MCF 10A (cell line): ENCODE results near the gene LPAR5. TPM values are rescaled to one million over a fixed set of nuclear protein-coding genes. Genes with fewer than 3 reads are reported as not detected.

Experiments used
- Bru-seq: library from RNA; stranded (reverse); fragments of 400-500 nt; gene quantifications from one replicate; lab custom pipeline; 2021; lab: Mats Ljungman, UMichigan
- BruChase-seq, 2 experiments: library from RNA; stranded (reverse); fragments of 400-500 nt; gene quantifications; one replicate each; lab custom pipeline; 2021; lab: Mats Ljungman, UMichigan
- BruUV-seq: library from RNA; stranded (reverse); fragments of 400-500 nt; replicated peaks from 2 replicates; lab custom pipeline; 2021; lab: Mats Ljungman, UMichigan
- CTCF ChIA-PET: fragments of 300-600 bp; sonication (Branson Sonifier 250); formaldehyde crosslinking; extraction: SDS; loops from one replicate; lab custom pipeline; 2021; ENCODE audit warnings: antibody characterized with exemption, inconsistent platforms; lab: Yijun Ruan, JAX
- POLR2A ChIA-PET: fragments of 300-600, 350-650 bp; sonication (Branson Sonifier 250); formaldehyde crosslinking; extraction: SDS; loops from one replicate; lab custom pipeline; 2020; ENCODE audit warnings: antibody characterized with exemption, inconsistent platforms; lab: Yijun Ruan, JAX
- DNase-seq: peaks from one replicate; pipeline ENCODE4 v3.0.0-alpha.2; 2018; ENCODE audit not compliant: unreplicated experiment
- H3K27ac Mint-ChIP-seq: one replicate; pipeline ENCODE4 v1.8.0; 2022; ENCODE audit warnings: mild to moderate bottlenecking, low read depth, mixed read lengths; ENCODE audit not compliant: unreplicated experiment
- H3K27me3 Mint-ChIP-seq: one replicate; pipeline ENCODE4 v1.8.0; 2022; ENCODE audit warnings: mixed read lengths; ENCODE audit not compliant: insufficient read depth, unreplicated experiment
- H3K36me3 Mint-ChIP-seq: one replicate; pipeline ENCODE4 v1.8.0; 2022; ENCODE audit warnings: mild to moderate bottlenecking, moderate library complexity, mixed read lengths; ENCODE audit not compliant: insufficient read depth, unreplicated experiment
- H3K4me1 Mint-ChIP-seq: one replicate; pipeline ENCODE4 v1.8.0; 2022; ENCODE audit warnings: mixed read lengths; ENCODE audit not compliant: insufficient read depth, unreplicated experiment
- H3K4me3 Mint-ChIP-seq: one replicate; pipeline ENCODE4 v1.8.0; 2022; ENCODE audit warnings: mild to moderate bottlenecking, moderate library complexity, mixed read lengths; ENCODE audit not compliant: unreplicated experiment
- H3K9me3 Mint-ChIP-seq: one replicate; pipeline ENCODE4 v1.8.0; 2022; ENCODE audit warnings: mixed read lengths; ENCODE audit not compliant: unreplicated experiment
- CTCF ChIP-seq: fragments of 200-600 bp; IDR thresholded peaks from one replicate; pipeline ENCODE4 v1.8.0; 2022; ENCODE audit warnings: antibody characterized with exemption, mild to moderate bottlenecking; ENCODE audit not compliant: unreplicated experiment
- intact Hi-C: fragments of 100-400 bp; cut with micrococcal nuclease; formaldehyde crosslinking; loops from 2 replicates; pipeline ENCODE4 v1.14.1; 2022
- long read RNA-seq: library from polyadenylated mRNA; stranded (forward); transcript quantifications from one replicate; pipeline ENCODE4 v2.0.0, GENCODE V29; 2022
- total RNA-seq: library from RNA; stranded (reverse); gene quantifications from 2 replicates; pipeline ENCODE4 v1.2.3, GENCODE V29; 2022

Gene LPAR5
- 2.5 and 2.7 TPM in 2 replicates for total RNA-seq
- percentile 41 among the genes with signal in this experiment for Bru-seq, nascent RNA
- BruChase-seq, experiment 1, labeled RNA remaining after a 6-hour chase: percentile 51 among the genes with signal in this experiment
- BruChase-seq, experiment 2, labeled RNA remaining after a 2-hour chase: percentile 43 among the genes with signal in this experiment
- long read RNA-seq, transcript LPAR5-201 (2 exons, 3,171 nt): major isoform, 7 of 10 reads
- long read RNA-seq, partial matches to known transcripts: 3 of 10 reads
- long read RNA-seq, other reads (novel, unspliced or antisense): 0 of 10 reads

- Mint-ChIP-seq H3K4me3 (peak within 1 kb of the TSS; percentile 68), H3K27ac (peak within 1 kb of the TSS; percentile 65), H3K4me1 (peaks cover 12% of the 10 kb centered on the region), H3K9me3 (no peaks in the 10 kb centered on the region), H3K36me3 (no peaks in the 10 kb centered on the region), H3K27me3 (peaks cover 2% of the 10 kb centered on the region)
- intact Hi-C loops: no loop called here
- no TSS peak for BruUV-seq
- TF ChIP-seq CTCF: no peak
- DNase-seq: peak; percentile 76
- ChIA-PET CTCF (interaction anchor here (0.6 to 1.2 kb wide), 6 partner anchors 17 to 300 kb away, joined by 3 read pairs; partner anchors contain the start of genes MLF2 and ZNF384), POLR2A (interaction anchor here (1.0 to 1.6 kb wide), 6 partner anchors 8 to 53 kb away, joined by 3 to 7 read pairs (median 4); partner anchors contain the start of gene ZNF384)
These were observed at the start of gene LPAR5 for GRCh38 chr12:6635856-6636531. Gene LPAR5 (minus strand): TSS chr12:6635959. CDS start chr12:6621248, 14,711 bp downstream.

- peak; percentile 51 for DNase-seq
- peak; percentile 59 for TF ChIP-seq CTCF
- peaks cover 56% of the 10 kb centered on the region for H3K36me3 Mint-ChIP-seq
- peaks cover 30% of the 10 kb centered on the region for H3K4me1 Mint-ChIP-seq
- intact Hi-C loops: no loop called here
- no peaks in the 10 kb centered on the region for H3K27me3 Mint-ChIP-seq
- H3K27ac Mint-ChIP-seq: no peak overlapping the region
- H3K4me3 Mint-ChIP-seq: no peak overlapping the region
- BruUV-seq: no TSS peak
- CTCF ChIA-PET: interaction anchor here (0.6 to 1.9 kb wide), 11 partner anchors 9 to 81 kb away, joined by 3 to 10 read pairs (median 4); no protein-coding TSS in a partner anchor
- H3K9me3 Mint-ChIP-seq: no peaks in the 10 kb centered on the region
- POLR2A ChIA-PET: interaction anchor here (0.6 to 0.9 kb wide), 3 partner anchors 40 to 109 kb away, joined by 3 read pairs; partner anchors contain the start of gene COPS7A
These were observed 48.9 kb upstream of the LPAR5 start for GRCh38 chr12:6684609-6685008.

GRCh38 chr12:6676962-6677361 is 41.2 kb upstream of the LPAR5 start:
- DNase-seq: no peak
- CTCF ChIA-PET: interaction anchor here (1.5 kb wide), 1 partner anchor 9 kb away, joined by 3 read pairs; no protein-coding TSS in a partner anchor
- no peaks in the 10 kb centered on the region for H3K4me1 Mint-ChIP-seq
- POLR2A ChIA-PET: interaction anchor here (1.4 kb wide), 1 partner anchor 12 kb away, joined by 4 read pairs; the partner anchor contains the start of gene ZNF384
- H3K36me3 Mint-ChIP-seq: peaks cover 84% of the 10 kb centered on the region
- H3K4me3 Mint-ChIP-seq: no peak overlapping the region
- no peak overlapping the region for H3K27ac Mint-ChIP-seq
- intact Hi-C loops: no loop called here
- TF ChIP-seq CTCF: no peak
- no peaks in the 10 kb centered on the region for H3K9me3 Mint-ChIP-seq
- H3K27me3 Mint-ChIP-seq: no peaks in the 10 kb centered on the region
- no TSS peak for BruUV-seq

- no peaks in the 10 kb centered on the region for H3K27me3 Mint-ChIP-seq
These were observed 36.4 kb upstream of the LPAR5 start for GRCh38 chr12:6672143-6672542.

More at GRCh38 chr12:6672143-6672542, 36.4 kb upstream of the LPAR5 start:
- POLR2A ChIA-PET: no interaction called here
- BruUV-seq: no TSS peak
- intact Hi-C loops: no loop called here
- CTCF ChIA-PET: interaction anchor here (0.6 to 0.8 kb wide), 3 partner anchors 17 to 200 kb away, joined by 3 read pairs; partner anchors contain the start of gene ZNF384
- Mint-ChIP-seq H3K27ac (no peak overlapping the region), H3K9me3 (no peaks in the 10 kb centered on the region), H3K4me3 (no peak overlapping the region), H3K4me1 (no peaks in the 10 kb centered on the region), H3K36me3 (peaks cover 97% of the 10 kb centered on the region)
- DNase-seq: no peak
- TF ChIP-seq CTCF: no peak
